ENCODE measurements around the gene PRAMEF13. TPM values are rescaled to one million over a fixed set of nuclear protein-coding genes. Genes with fewer than 3 reads are reported as not detected.
"Not testable (repeated sequence)": the region's sequence is repeated elsewhere in the genome, so short reads cannot be mapped to it uniquely, and the experiment has no call there.

Gene PRAMEF13
- total and polyA plus RNA-seq, 9 of the 15 experiments (the other 6 are each of a cell fraction or from before 2014, with no cell fraction given): not detected

GRCh38 chr1:13155909-13156308 lies 45.3 kb downstream of the PRAMEF13 start, which contains the start of gene PRAMEF26:
Gene PRAMEF26, minus strand, starts transcription at chr1:13156009. Its CDS starts 2,914 bp downstream, at chr1:13153095.
- H2AFZ ChIP-seq (ENCODE audit: low read depth, low read length); CTCF ChIA-PET (ENCODE audit: low intra/inter-chr PET ratio); H3K9me1 ChIP-seq (ENCODE audit: control insufficient read depth, insufficient read depth, low read length); H3K36me3 ChIP-seq (ENCODE audit: control insufficient read depth, insufficient read depth, low read length); H3K9ac ChIP-seq (ENCODE audit: insufficient read depth in 1 of 2, low read depth in 2 of 2, low read length in 2 of 2); FAIRE-seq; ATAC-seq; H4K20me1 ChIP-seq (replicated peaks; ENCODE audit: control insufficient read depth, insufficient read depth, low read length); H3K4me1 ChIP-seq (replicated peaks in 1 of 2; ENCODE audit: control insufficient read depth in 2 of 2, insufficient read depth in 2 of 2, low read length in 2 of 2); H3K79me2 ChIP-seq (ENCODE audit: control insufficient read depth, insufficient read depth, low read length); POLR2A ChIA-PET; H3K27ac ChIP-seq (ENCODE audit: extremely low read depth, low read depth, low read length); intact Hi-C loops (cut with micrococcal nuclease); H3K9me3 ChIP-seq (replicated peaks; ENCODE audit: control insufficient read depth, insufficient read depth, low read depth, low read length); H3K4me2 ChIP-seq (ENCODE audit: insufficient read depth, low read length); H3K27me3 ChIP-seq (ENCODE audit: control insufficient read depth in 2 of 2, insufficient read depth in 2 of 2, low read length in 2 of 2); BruUV-seq (replicated peaks); H3K4me3 ChIP-seq; DNase-seq (ENCODE audit: extremely low read depth in 1 of 4, low spot score in 3 of 4): not testable (repeated sequence)
- WGBS (ENCODE audit: insufficient coverage, low coverage, missing lambda C conversion rate): 0% methylated on average over 1 of the region's 5 CpGs
- in situ Hi-C loops (cut with MboI): loop anchor here (10.0 kb wide), 1 partner anchor 81 kb away; the partner anchor contains the start of gene PRAMEF25

Other genes starting within 250 kb of the PRAMEF13 start
Only the 7 nearest of the 16 such genes appear.
- not detected in 2 replicates for gene HNRNPCL2, start 84.6 kb downstream of the PRAMEF13 start, total RNA-seq (2014; rRNA removed)
- gene HNRNPCL2, start 84.6 kb downstream of the PRAMEF13 start, total RNA-seq (2014; rRNA removed; fragmentation: Illumina TruSeq; extraction: Trizol): not detected in 2 replicates
- gene HNRNPCL2, start 84.6 kb downstream of the PRAMEF13 start, total RNA-seq (2015; rRNA removed; fragmentation: Illumina TruSeq; extraction: Trizol): not detected in 2 replicates
- gene HNRNPCL2, start 84.6 kb downstream of the PRAMEF13 start, total RNA-seq (2021): not detected in 2 replicates
- not detected in 2 replicates for gene HNRNPCL2, start 84.6 kb downstream of the PRAMEF13 start, polyA plus RNA-seq (2011; rRNA removed)
- not detected in 2 replicates for gene HNRNPCL2, start 84.6 kb downstream of the PRAMEF13 start, polyA plus RNA-seq (2014; fragmentation: Illumina TruSeq; extraction: Trizol)
- not detected for gene HNRNPCL2, start 84.6 kb downstream of the PRAMEF13 start, polyA plus RNA-seq (2014; fragmentation: Nextera tagmentation; extraction: Ambion mirVana)
- gene HNRNPCL2, start 84.6 kb downstream of the PRAMEF13 start, polyA plus RNA-seq (2014; rRNA removed): not detected in 2 replicates
- not detected in 2 replicates for gene PRAMEF26, start 45.4 kb downstream of the PRAMEF13 start, total RNA-seq (2014; rRNA removed)
- gene PRAMEF26, start 45.4 kb downstream of the PRAMEF13 start, total RNA-seq (2014; rRNA removed; fragmentation: Illumina TruSeq; extraction: Trizol): not detected in 2 replicates
- not detected in 2 replicates for gene PRAMEF26, start 45.4 kb downstream of the PRAMEF13 start, total RNA-seq (2015; rRNA removed; fragmentation: Illumina TruSeq; extraction: Trizol)
- not detected in 2 replicates for gene PRAMEF26, start 45.4 kb downstream of the PRAMEF13 start, total RNA-seq (2021)
- gene PRAMEF26, start 45.4 kb downstream of the PRAMEF13 start, polyA plus RNA-seq (2011; rRNA removed): not detected in 2 replicates
- not detected in 2 replicates for gene PRAMEF26, start 45.4 kb downstream of the PRAMEF13 start, polyA plus RNA-seq (2014; fragmentation: Illumina TruSeq; extraction: Trizol)
- not detected for gene PRAMEF26, start 45.4 kb downstream of the PRAMEF13 start, polyA plus RNA-seq (2014; fragmentation: Nextera tagmentation; extraction: Ambion mirVana)
- not detected in 2 replicates for gene PRAMEF26, start 45.4 kb downstream of the PRAMEF13 start, polyA plus RNA-seq (2014; rRNA removed)
- not detected in 2 replicates for gene HNRNPCL4, start 35.8 kb downstream of the PRAMEF13 start, total RNA-seq (2014; rRNA removed)
- not detected in 2 replicates for gene HNRNPCL4, start 35.8 kb downstream of the PRAMEF13 start, total RNA-seq (2014; rRNA removed; fragmentation: Illumina TruSeq; extraction: Trizol)
- not detected in 2 replicates for gene HNRNPCL4, start 35.8 kb downstream of the PRAMEF13 start, total RNA-seq (2015; rRNA removed; fragmentation: Illumina TruSeq; extraction: Trizol)
- not detected in 2 replicates for gene HNRNPCL4, start 35.8 kb downstream of the PRAMEF13 start, total RNA-seq (2021)
- not detected in 2 replicates for gene HNRNPCL4, start 35.8 kb downstream of the PRAMEF13 start, polyA plus RNA-seq (2011; rRNA removed)
- gene HNRNPCL4, start 35.8 kb downstream of the PRAMEF13 start, polyA plus RNA-seq (2014; fragmentation: Illumina TruSeq; extraction: Trizol): not detected in 2 replicates
- not detected for gene HNRNPCL4, start 35.8 kb downstream of the PRAMEF13 start, polyA plus RNA-seq (2014; fragmentation: Nextera tagmentation; extraction: Ambion mirVana)
- not detected in 2 replicates for gene HNRNPCL4, start 35.8 kb downstream of the PRAMEF13 start, polyA plus RNA-seq (2014; rRNA removed)
- gene PRAMEF9, start 29.6 kb downstream of the PRAMEF13 start, total RNA-seq (2014; rRNA removed): not detected in 2 replicates
- gene PRAMEF9, start 29.6 kb downstream of the PRAMEF13 start, total RNA-seq (2014; rRNA removed; fragmentation: Illumina TruSeq; extraction: Trizol): not detected in 2 replicates
- gene PRAMEF9, start 29.6 kb downstream of the PRAMEF13 start, total RNA-seq (2015; rRNA removed; fragmentation: Illumina TruSeq; extraction: Trizol): not detected in 2 replicates
- gene PRAMEF9, start 29.6 kb downstream of the PRAMEF13 start, total RNA-seq (2021): not detected in 2 replicates
- not detected in 2 replicates for gene PRAMEF9, start 29.6 kb downstream of the PRAMEF13 start, polyA plus RNA-seq (2011; rRNA removed)
- gene PRAMEF9, start 29.6 kb downstream of the PRAMEF13 start, polyA plus RNA-seq (2014; fragmentation: Illumina TruSeq; extraction: Trizol): not detected in 2 replicates
- gene PRAMEF9, start 29.6 kb downstream of the PRAMEF13 start, polyA plus RNA-seq (2014; fragmentation: Nextera tagmentation; extraction: Ambion mirVana): not detected
- gene PRAMEF9, start 29.6 kb downstream of the PRAMEF13 start, polyA plus RNA-seq (2014; rRNA removed): not detected in 2 replicates
- gene PRAMEF18, start 24.7 kb upstream of the PRAMEF13 start, total RNA-seq (2014; rRNA removed): not detected in 2 replicates
- not detected in 2 replicates for gene PRAMEF18, start 24.7 kb upstream of the PRAMEF13 start, total RNA-seq (2014; rRNA removed; fragmentation: Illumina TruSeq; extraction: Trizol)
- gene PRAMEF18, start 24.7 kb upstream of the PRAMEF13 start, total RNA-seq (2015; rRNA removed; fragmentation: Illumina TruSeq; extraction: Trizol): not detected in 2 replicates
- not detected in 2 replicates for gene PRAMEF18, start 24.7 kb upstream of the PRAMEF13 start, total RNA-seq (2021)
- gene PRAMEF18, start 24.7 kb upstream of the PRAMEF13 start, polyA plus RNA-seq (2011; rRNA removed): not detected in 2 replicates
- gene PRAMEF18, start 24.7 kb upstream of the PRAMEF13 start, polyA plus RNA-seq (2014; fragmentation: Illumina TruSeq; extraction: Trizol): not detected in 2 replicates
- not detected for gene PRAMEF18, start 24.7 kb upstream of the PRAMEF13 start, polyA plus RNA-seq (2014; fragmentation: Nextera tagmentation; extraction: Ambion mirVana)
- not detected in 2 replicates for gene PRAMEF18, start 24.7 kb upstream of the PRAMEF13 start, polyA plus RNA-seq (2014; rRNA removed)
- gene PRAMEF5, start 52.8 kb upstream of the PRAMEF13 start, total RNA-seq (2014; rRNA removed): not detected in 2 replicates
- not detected in 2 replicates for gene PRAMEF5, start 52.8 kb upstream of the PRAMEF13 start, total RNA-seq (2014; rRNA removed; fragmentation: Illumina TruSeq; extraction: Trizol)
- not detected in 2 replicates for gene PRAMEF5, start 52.8 kb upstream of the PRAMEF13 start, total RNA-seq (2015; rRNA removed; fragmentation: Illumina TruSeq; extraction: Trizol)
- not detected in 2 replicates for gene PRAMEF5, start 52.8 kb upstream of the PRAMEF13 start, total RNA-seq (2021)
- not detected in 2 replicates for gene PRAMEF5, start 52.8 kb upstream of the PRAMEF13 start, polyA plus RNA-seq (2011; rRNA removed)
- gene PRAMEF5, start 52.8 kb upstream of the PRAMEF13 start, polyA plus RNA-seq (2014; fragmentation: Illumina TruSeq; extraction: Trizol): not detected in 2 replicates
- gene PRAMEF5, start 52.8 kb upstream of the PRAMEF13 start, polyA plus RNA-seq (2014; fragmentation: Nextera tagmentation; extraction: Ambion mirVana): not detected
- not detected in 2 replicates for gene PRAMEF5, start 52.8 kb upstream of the PRAMEF13 start, polyA plus RNA-seq (2014; rRNA removed)
- gene PRAMEF8, start 83.7 kb upstream of the PRAMEF13 start, total RNA-seq (2014; rRNA removed): not detected in 2 replicates
- gene PRAMEF8, start 83.7 kb upstream of the PRAMEF13 start, total RNA-seq (2014; rRNA removed; fragmentation: Illumina TruSeq; extraction: Trizol): not detected in 2 replicates
- gene PRAMEF8, start 83.7 kb upstream of the PRAMEF13 start, total RNA-seq (2015; rRNA removed; fragmentation: Illumina TruSeq; extraction: Trizol): not detected in 2 replicates
- gene PRAMEF8, start 83.7 kb upstream of the PRAMEF13 start, total RNA-seq (2021): not detected in 2 replicates
- not detected in 2 replicates for gene PRAMEF8, start 83.7 kb upstream of the PRAMEF13 start, polyA plus RNA-seq (2011; rRNA removed)
- not detected in 2 replicates for gene PRAMEF8, start 83.7 kb upstream of the PRAMEF13 start, polyA plus RNA-seq (2014; fragmentation: Illumina TruSeq; extraction: Trizol)
- not detected for gene PRAMEF8, start 83.7 kb upstream of the PRAMEF13 start, polyA plus RNA-seq (2014; fragmentation: Nextera tagmentation; extraction: Ambion mirVana)
- gene PRAMEF8, start 83.7 kb upstream of the PRAMEF13 start, polyA plus RNA-seq (2014; rRNA removed): not detected in 2 replicates